ENCODE results near the gene AKAP5.
A peak's percentile ranks its signal among the peaks of the same experiment; 100 is the strongest.
"Not testable (repeated sequence)": the region's sequence is repeated elsewhere in the genome, so short reads cannot be mapped to it uniquely, and the experiment has no call there.

AKAP5 gene

GRCh38 chr14:64510825-64511671 lies 45.7 kb downstream of the AKAP5 start:
- POLR2A ChIA-PET, result interaction anchor here (0.8 to 1.2 kb wide), 2 partner anchors 9 to 76 kb away, joined by 3 read pairs; no protein-coding TSS in a partner anchor
- CTCF ChIA-PET, result interaction anchor here (0.6 to 2.0 kb wide), 11 partner anchors 10 to 368 kb away, joined by 3 to 11 read pairs (median 3); no protein-coding TSS in a partner anchor
- TF ChIP-seq ELF4 (IDR thresholded peaks at IDR 0.05) (no peak), FOXK2 (IDR thresholded peaks at IDR 0.05) (no peak), SP1 (IDR thresholded peaks at IDR 0.05) (no peak), TARDBP (IDR thresholded peaks at IDR 0.05) (no peak), NFRKB (IDR thresholded peaks at IDR 0.05) (no peak), ARNT (IDR thresholded peaks at IDR 0.05) (no peak), L3MBTL2 (conservative IDR thresholded peaks at IDR 0.05) (no peak), LEF1 (IDR thresholded peaks at IDR 0.05; ENCODE audit: borderline replicate concordance) (no peak), BHLHE40 (IDR thresholded peaks at IDR 0.05; ENCODE audit: borderline replicate concordance) (no peak), CTBP1 (IDR thresholded peaks at IDR 0.05; ENCODE audit: borderline replicate concordance) (no peak), HDGF (IDR thresholded peaks at IDR 0.05; ENCODE audit: borderline replicate concordance) (no peak), PKNOX1 (IDR thresholded peaks at IDR 0.05) (no peak), FOXM1 (IDR thresholded peaks at IDR 0.05; ENCODE audit: borderline replicate concordance) (no peak), ZNF384 (IDR thresholded peaks at IDR 0.05) (no peak), FOXA1 (IDR thresholded peaks at IDR 0.05) (no peak), SUZ12 (IDR thresholded peaks at IDR 0.05) (no peak)

GRCh38 chr14:64513271-64513670 lies 48.0 kb downstream of the AKAP5 start:
- POLR2A ChIA-PET, result no interaction called here
- CTCF ChIA-PET, result no interaction called here
- TF ChIP-seq SUZ12 (IDR thresholded peaks at IDR 0.05) (no peak), ZNF384 (IDR thresholded peaks at IDR 0.05) (no peak), LEF1 (IDR thresholded peaks at IDR 0.05; ENCODE audit: borderline replicate concordance) (no peak), PKNOX1 (IDR thresholded peaks at IDR 0.05) (no peak), BHLHE40 (IDR thresholded peaks at IDR 0.05; ENCODE audit: borderline replicate concordance) (no peak), ELF4 (IDR thresholded peaks at IDR 0.05) (no peak), SP1 (IDR thresholded peaks at IDR 0.05) (no peak), NFRKB (IDR thresholded peaks at IDR 0.05) (no peak), ARNT (IDR thresholded peaks at IDR 0.05) (no peak), CTBP1 (IDR thresholded peaks at IDR 0.05; ENCODE audit: borderline replicate concordance) (no peak), HDGF (IDR thresholded peaks at IDR 0.05; ENCODE audit: borderline replicate concordance) (no peak), L3MBTL2 (conservative IDR thresholded peaks at IDR 0.05) (no peak), FOXA1 (IDR thresholded peaks at IDR 0.05) (no peak), FOXM1 (IDR thresholded peaks at IDR 0.05; ENCODE audit: borderline replicate concordance) (no peak), FOXK2 (IDR thresholded peaks at IDR 0.05) (no peak), TARDBP (IDR thresholded peaks at IDR 0.05) (no peak)
- DNase-seq (ENCODE audit: extremely low spot score), result no peak

More at GRCh38 chr14:64510825-64511671, 45.7 kb downstream of the AKAP5 start:
- DNase-seq (ENCODE audit: extremely low spot score), result peak; percentile 52

- TF ChIP-seq FOXA1 (IDR thresholded peaks at IDR 0.05) (no peak), TARDBP (IDR thresholded peaks at IDR 0.05) (no peak), SUZ12 (IDR thresholded peaks at IDR 0.05) (no peak), CTBP1 (IDR thresholded peaks at IDR 0.05; ENCODE audit: borderline replicate concordance) (no peak)
- DNase-seq (ENCODE audit: extremely low spot score), result no peak
- POLR2A ChIA-PET, result interaction anchor here (1.0 to 2.2 kb wide), 3 partner anchors 9 to 127 kb away, joined by 3 to 6 read pairs (median 3); partner anchors contain the start of gene ZBTB1
- CTCF ChIA-PET, result interaction anchor here (0.6 to 1.2 kb wide), 2 partner anchors 11 to 173 kb away, joined by 3 read pairs; partner anchors contain the start of gene ZBTB1
Measured at GRCh38 chr14:64515053-64515452, 49.8 kb downstream of the AKAP5 start.

- CTCF ChIA-PET, result no interaction called here
- TF ChIP-seq FOXM1 (IDR thresholded peaks at IDR 0.05; ENCODE audit: borderline replicate concordance), result no peak
- TF ChIP-seq SUZ12 (IDR thresholded peaks at IDR 0.05), result no peak
- no peak for TF ChIP-seq FOXA1 (IDR thresholded peaks at IDR 0.05)
- TF ChIP-seq L3MBTL2 (conservative IDR thresholded peaks at IDR 0.05), result no peak
- no peak for TF ChIP-seq HDGF (IDR thresholded peaks at IDR 0.05; ENCODE audit: borderline replicate concordance)
- no peak for TF ChIP-seq NFRKB (IDR thresholded peaks at IDR 0.05)
- no peak for TF ChIP-seq ARNT (IDR thresholded peaks at IDR 0.05)
- TF ChIP-seq SP1 (IDR thresholded peaks at IDR 0.05), result no peak
- TF ChIP-seq FOXK2 (IDR thresholded peaks at IDR 0.05), result no peak
- no peak for TF ChIP-seq LEF1 (IDR thresholded peaks at IDR 0.05; ENCODE audit: borderline replicate concordance)
- no peak for TF ChIP-seq TARDBP (IDR thresholded peaks at IDR 0.05)
- no peak for TF ChIP-seq ELF4 (IDR thresholded peaks at IDR 0.05)
- no peak for DNase-seq (ENCODE audit: extremely low spot score)
- POLR2A ChIA-PET, result interaction anchor here (1.1 kb wide), 1 partner anchor 13 kb away, joined by 3 read pairs; the partner anchor contains the start of gene ZBTB1
Measured at GRCh38 chr14:64516969-64517368, 51.7 kb downstream of the AKAP5 start.

- POLR2A ChIA-PET, result interaction anchor here (1.4 kb wide), 1 partner anchor 23 kb away, joined by 4 read pairs; the partner anchor contains the start of gene HSPA2
- DNase-seq (ENCODE audit: extremely low spot score); CTCF ChIA-PET: not testable (repeated sequence)
Measured at GRCh38 chr14:64517667-64518066, 52.4 kb downstream of the AKAP5 start.

- CTCF ChIA-PET, result no interaction called here
- no peak for DNase-seq (ENCODE audit: extremely low spot score)
- TF ChIP-seq NFRKB (IDR thresholded peaks at IDR 0.05) (no peak), ZNF384 (IDR thresholded peaks at IDR 0.05) (no peak), FOXA1 (IDR thresholded peaks at IDR 0.05) (no peak), SUZ12 (IDR thresholded peaks at IDR 0.05) (no peak), BHLHE40 (IDR thresholded peaks at IDR 0.05; ENCODE audit: borderline replicate concordance) (no peak), SP1 (IDR thresholded peaks at IDR 0.05) (no peak), FOXM1 (IDR thresholded peaks at IDR 0.05; ENCODE audit: borderline replicate concordance) (no peak), CTBP1 (IDR thresholded peaks at IDR 0.05; ENCODE audit: borderline replicate concordance) (no peak), ELF4 (IDR thresholded peaks at IDR 0.05) (no peak), HDGF (IDR thresholded peaks at IDR 0.05; ENCODE audit: borderline replicate concordance) (no peak), LEF1 (IDR thresholded peaks at IDR 0.05; ENCODE audit: borderline replicate concordance) (no peak), PKNOX1 (IDR thresholded peaks at IDR 0.05) (no peak), ARNT (IDR thresholded peaks at IDR 0.05) (no peak), L3MBTL2 (conservative IDR thresholded peaks at IDR 0.05) (no peak), TARDBP (IDR thresholded peaks at IDR 0.05) (no peak), FOXK2 (IDR thresholded peaks at IDR 0.05) (no peak)
- POLR2A ChIA-PET, result interaction anchor here (1.4 kb wide), 1 partner anchor 22 kb away, joined by 4 read pairs; the partner anchor contains the start of gene HSPA2
Measured at GRCh38 chr14:64518229-64518628, 52.9 kb downstream of the AKAP5 start.

All from HEK293T (cell line).